ENCODE results near the gene DNPH1.

- no peak for TF ChIP-seq CTCF (IDR thresholded peaks at IDR 0.05)
- TF ChIP-seq POLR2A (IDR thresholded peaks at IDR 0.05) = no peak
- no peak for TF ChIP-seq POLR2AphosphoS5 (IDR thresholded peaks at IDR 0.05)
Observed at GRCh38 chr6:43219119-43219518, 10.2 kb downstream of the DNPH1 start.

Data from transverse colon (tissue), 4 donors.